Ureter (tissue), 1 donor: ENCODE measurements around the gene PLPP4. TPM values are rescaled to one million over a fixed set of nuclear protein-coding genes. Genes with fewer than 3 reads are reported as not detected.

Experiments
- DNase-seq: peaks from one replicate; pipeline ENCODE4 v3.0.0-alpha.2; 2020; ENCODE audit warnings: low spot score
- total RNA-seq: library from RNA; stranded (reverse); gene quantifications from one replicate; pipeline ENCODE4 v1.2.4, GENCODE V29; 2023
- donor health status: DM: yes; HTN: yes; CAD: no.

Gene PLPP4
- total RNA-seq, 1 donor from 2014 or later, result not detected

GRCh38 chr10:120575411-120575810, 118.4 kb downstream of the PLPP4 start:
- no peak for DNase-seq

GRCh38 chr10:120578134-120578533, 121.1 kb downstream of the PLPP4 start:
- no peak for DNase-seq

GRCh38 chr10:120578890-120579289, 121.9 kb downstream of the PLPP4 start:
- DNase-seq, result no peak

GRCh38 chr10:120580918-120581895, 124.2 kb downstream of the PLPP4 start:
- DNase-seq, result no peak

GRCh38 chr10:120582753-120583152, 125.7 kb downstream of the PLPP4 start:
- DNase-seq, result no peak

DNA sequence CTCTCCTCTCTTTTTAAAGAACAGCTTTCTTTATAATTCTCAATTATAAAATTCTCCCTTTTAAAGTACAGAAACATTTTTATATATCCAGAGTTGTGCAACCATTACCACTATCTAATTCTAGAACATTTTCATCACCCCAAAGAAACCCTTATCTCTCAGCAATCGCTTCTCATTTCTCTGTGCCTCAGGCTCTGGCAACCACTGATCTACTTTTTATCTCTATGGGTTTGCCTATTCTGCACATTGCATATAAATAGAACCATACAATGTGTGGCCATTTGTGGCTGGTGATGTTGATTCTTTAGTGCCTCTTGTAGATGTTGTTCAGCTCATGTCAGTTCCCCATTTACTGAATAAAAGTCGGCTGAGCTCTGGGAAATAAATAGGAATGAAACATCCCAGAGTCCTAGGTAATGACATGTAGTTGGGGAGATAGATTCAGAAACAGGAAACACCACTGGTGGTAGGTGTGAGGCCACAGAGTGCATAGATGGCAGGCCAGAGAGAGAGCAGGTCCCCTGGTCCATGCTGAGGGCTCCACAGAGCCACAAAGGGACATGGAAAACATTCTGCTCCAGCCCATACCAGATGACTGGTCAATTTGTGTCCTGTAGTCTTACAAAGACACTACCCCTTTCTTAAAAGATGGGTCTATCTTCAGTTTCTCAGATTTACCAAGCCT, 126.5 kb downstream of the PLPP4 start:
- DNase-seq, result no peak

DNA sequence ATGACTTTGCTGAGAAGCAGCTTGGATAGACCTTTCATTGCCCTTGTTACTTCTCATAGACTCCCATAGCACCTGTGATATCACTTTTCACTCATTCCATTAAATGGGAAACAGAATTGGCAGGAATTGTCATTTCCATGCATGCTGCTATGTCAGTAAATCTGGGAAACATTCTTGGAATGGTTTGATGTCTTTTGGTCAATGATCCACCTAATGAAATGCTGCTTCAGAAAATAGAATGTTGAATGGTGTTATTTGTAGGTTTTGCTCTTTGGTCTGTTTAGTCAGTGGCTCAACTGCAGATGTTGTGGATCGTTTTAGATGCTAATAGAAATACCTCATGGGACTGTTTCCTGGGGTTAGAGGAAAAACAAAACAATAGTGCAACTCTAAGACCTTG, 127.8 kb downstream of the PLPP4 start:
- no peak for DNase-seq

- DNase-seq, result no peak
Observed at GRCh38 chr10:120586471-120586872, 129.4 kb downstream of the PLPP4 start.

- no peak for DNase-seq
Observed at GRCh38 chr10:120587061-120587460, 130.0 kb downstream of the PLPP4 start.

- DNase-seq, result no peak
Observed at GRCh38 chr10:120588311-120588710, 131.3 kb downstream of the PLPP4 start.

DNA sequence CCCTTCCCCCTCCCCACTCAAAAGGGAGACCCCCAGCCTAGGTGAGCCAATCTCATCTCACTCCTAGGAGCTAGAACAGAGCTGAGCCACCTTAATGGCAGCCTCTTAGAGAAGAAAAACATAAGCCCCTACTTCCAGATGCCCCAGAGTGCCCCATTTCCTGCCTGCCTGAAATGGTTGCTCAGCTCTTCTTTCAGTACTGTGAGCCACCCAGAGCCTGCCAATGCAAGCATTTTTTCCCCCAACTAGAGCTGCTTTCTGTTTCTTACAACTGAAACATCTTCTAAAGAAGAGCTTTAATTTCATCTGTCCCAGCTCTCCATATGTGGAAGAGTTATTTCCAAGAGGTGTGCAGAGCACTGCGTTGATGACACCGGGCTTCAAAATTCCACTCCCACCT, 136.7 kb downstream of the PLPP4 start:
- DNase-seq, result no peak

- DNase-seq, result no peak
Observed at GRCh38 chr10:120597902-120598301, 140.9 kb downstream of the PLPP4 start.

- DNase-seq, result no peak
Observed at GRCh38 chr10:120598386-120598785, 141.4 kb downstream of the PLPP4 start.

DNA sequence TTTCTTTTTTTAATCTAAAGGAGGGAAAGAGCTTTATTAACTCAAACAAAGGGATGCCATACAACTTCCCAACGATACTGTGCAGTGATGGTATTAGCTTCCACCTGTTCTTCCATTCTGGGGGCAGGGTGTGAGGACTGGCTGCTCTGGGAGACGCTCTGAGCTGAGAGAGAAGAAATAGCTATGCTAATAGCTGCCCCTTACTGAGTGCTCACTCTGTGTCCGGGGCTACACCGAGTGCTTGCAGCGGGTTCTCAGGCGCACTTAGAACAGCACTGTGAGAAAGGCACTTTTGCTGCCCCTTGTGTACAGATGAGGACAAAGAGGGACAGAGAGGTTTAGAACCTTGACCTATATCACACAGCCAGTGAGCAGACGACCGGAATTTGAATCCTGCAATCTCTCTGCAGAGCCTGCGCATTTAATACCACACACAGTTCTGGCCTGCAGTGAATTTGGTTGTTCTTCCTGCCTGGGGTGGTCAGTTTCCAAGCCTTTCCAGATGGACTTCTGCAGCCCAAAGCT, 142.2 kb downstream of the PLPP4 start:
- DNase-seq, result no peak

GRCh38 chr10:120600871-120601649, 144.0 kb downstream of the PLPP4 start:
- DNase-seq, result no peak

GRCh38 chr10:120601999-120602398, 145.0 kb downstream of the PLPP4 start:
- no peak for DNase-seq

DNA sequence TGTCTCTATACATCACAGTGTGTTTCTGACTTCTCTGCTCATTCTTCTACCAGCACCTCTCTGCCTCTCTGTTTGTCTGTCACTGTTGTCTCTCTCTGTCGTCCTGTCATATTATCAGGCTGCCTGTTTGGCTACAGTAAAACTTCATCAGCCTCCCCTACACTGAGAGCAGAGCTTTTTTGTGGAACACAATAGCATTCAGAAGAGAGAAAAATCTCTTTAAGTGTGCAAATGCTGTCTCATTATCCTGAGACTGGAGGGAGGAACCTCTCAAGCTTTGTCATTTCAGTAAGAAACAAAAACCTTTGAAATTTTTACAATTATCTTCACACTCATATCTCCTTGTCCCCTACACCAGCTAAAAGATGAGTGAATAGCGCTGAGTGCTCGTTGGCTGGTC, 148.4 kb downstream of the PLPP4 start:
- no peak for DNase-seq

DNA sequence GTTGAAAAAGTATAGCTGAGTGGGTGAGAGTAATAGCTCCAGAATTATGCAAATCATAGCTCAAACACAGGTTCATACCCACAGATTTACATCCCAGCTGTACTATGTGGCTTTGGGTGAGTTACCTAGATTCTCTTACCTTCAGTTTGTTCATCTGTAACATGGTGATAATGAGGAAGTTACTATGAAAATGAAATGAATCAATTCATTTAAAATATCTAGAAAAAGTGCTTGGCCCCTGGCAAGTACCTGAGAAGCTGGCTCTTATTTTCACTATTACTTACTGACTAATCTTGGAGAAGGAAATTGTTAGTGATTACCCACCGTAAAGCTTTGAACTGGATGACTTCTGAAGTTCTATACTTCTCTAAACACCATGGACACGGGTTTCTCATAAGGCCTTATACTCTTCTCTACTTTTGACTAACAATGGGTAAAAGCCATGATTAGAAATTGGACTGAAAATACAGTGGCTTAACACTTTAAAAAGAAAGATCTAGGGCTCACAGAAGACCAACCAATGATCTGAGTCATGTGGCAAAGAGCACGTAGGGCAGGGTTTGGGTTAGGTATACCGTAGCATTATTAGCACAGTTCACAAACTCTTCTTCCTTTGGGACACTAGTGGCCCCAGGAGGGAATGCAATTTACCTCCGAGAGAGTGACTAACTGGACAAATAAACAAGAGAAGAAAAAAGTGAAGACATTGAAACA, 149.2 kb downstream of the PLPP4 start:
- DNase-seq, result no peak

DNA sequence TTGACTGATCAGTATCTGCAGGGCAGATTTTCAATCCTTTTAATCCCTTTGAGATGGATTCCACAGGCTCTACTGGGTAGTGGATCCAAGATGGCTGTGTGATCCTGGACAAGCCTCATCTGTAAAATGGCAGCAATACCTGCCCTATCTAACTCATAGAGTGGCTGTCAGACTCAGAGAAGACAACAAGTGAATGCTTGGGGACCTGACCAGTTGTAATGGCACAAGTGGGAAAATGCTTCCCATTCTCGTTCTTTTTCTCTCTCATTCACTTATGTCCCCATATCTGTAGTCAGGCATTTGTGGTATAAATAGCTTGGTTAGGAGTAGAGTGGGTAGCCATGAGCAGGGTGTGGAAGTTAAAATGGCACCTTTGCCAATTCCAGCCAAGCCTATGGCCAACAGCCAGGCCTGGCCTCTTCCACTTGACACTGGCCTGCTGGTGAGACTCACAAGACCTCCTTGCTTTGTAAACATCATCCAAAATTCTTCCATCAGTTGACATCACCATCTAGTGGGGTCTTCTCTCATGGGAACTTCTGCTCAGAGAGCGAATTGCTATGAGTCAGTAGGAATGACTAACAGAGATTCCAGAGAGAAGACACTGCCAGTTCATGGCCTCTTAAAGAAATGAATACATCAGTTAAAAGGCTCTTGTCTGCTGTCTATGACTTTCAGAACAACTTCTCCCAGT, 150.1 kb downstream of the PLPP4 start:
- DNase-seq, result no peak
